ENCODE measurements around the gene MINDY1.

DNA sequence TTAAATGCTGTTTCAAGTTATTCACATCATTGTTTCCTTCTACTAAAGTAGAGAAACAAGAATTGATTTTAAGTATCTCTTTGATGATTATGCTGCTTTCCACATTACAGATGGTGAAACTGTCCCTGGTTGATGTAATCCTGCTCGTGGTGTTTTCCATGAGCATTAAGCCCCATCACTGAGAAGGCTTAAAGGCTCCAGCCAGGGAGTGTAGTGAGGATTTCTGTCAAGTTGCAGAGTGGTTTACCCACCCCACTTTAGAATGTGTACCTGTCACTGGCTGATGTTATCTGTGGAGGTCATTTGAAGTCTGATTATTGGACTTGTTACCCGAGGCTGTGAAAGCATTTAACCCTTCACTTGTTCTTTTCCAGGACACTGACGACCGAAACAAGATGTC is 44.9 kb downstream of the MINDY1 start:
- TF ChIP-seq, protein P1, sequence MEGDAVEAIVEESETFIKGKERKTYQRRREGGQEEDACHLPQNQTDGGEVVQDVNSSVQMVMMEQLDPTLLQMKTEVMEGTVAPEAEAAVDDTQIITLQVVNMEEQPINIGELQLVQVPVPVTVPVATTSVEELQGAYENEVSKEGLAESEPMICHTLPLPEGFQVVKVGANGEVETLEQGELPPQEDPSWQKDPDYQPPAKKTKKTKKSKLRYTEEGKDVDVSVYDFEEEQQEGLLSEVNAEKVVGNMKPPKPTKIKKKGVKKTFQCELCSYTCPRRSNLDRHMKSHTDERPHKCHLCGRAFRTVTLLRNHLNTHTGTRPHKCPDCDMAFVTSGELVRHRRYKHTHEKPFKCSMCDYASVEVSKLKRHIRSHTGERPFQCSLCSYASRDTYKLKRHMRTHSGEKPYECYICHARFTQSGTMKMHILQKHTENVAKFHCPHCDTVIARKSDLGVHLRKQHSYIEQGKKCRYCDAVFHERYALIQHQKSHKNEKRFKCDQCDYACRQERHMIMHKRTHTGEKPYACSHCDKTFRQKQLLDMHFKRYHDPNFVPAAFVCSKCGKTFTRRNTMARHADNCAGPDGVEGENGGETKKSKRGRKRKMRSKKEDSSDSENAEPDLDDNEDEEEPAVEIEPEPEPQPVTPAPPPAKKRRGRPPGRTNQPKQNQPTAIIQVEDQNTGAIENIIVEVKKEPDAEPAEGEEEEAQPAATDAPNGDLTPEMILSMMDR (IDR thresholded peaks at IDR 0.05; ENCODE audit: poor library complexity, severe bottlenecking) = no peak
- TF ChIP-seq EZH2 (IDR thresholded peaks at IDR 0.05; ENCODE audit: borderline replicate concordance, insufficient read depth, low read length, poor library complexity, severe bottlenecking) = no peak
